Dermis microvascular lymphatic vessel endothelial cell (primary cell): ENCODE results near the gene ZNF778. TPM values are rescaled to one million over a fixed set of nuclear protein-coding genes. Genes with fewer than 3 reads are reported as not detected.
"Not testable (repeated sequence)": the region's sequence is repeated elsewhere in the genome, so short reads cannot be mapped to it uniquely, and the experiment has no call there.

Source experiments
- DNase-seq, 2 donors: peaks; one replicate each; pipeline versions ENCODE4 v3.0.0 to v3.0.0-alpha.2; 2010; ENCODE audit warnings: low read depth in 2 of 2
- total RNA-seq: library from RNA; depleted of rRNA; stranded (reverse); fragments of >200 nt; gene quantifications from 2 replicates; pipeline ENCODE4 v1.2.1, GENCODE V29; 2014

Gene ZNF778
- total RNA-seq, 1 donor from 2014 or later = 8.1 TPM

DNA sequence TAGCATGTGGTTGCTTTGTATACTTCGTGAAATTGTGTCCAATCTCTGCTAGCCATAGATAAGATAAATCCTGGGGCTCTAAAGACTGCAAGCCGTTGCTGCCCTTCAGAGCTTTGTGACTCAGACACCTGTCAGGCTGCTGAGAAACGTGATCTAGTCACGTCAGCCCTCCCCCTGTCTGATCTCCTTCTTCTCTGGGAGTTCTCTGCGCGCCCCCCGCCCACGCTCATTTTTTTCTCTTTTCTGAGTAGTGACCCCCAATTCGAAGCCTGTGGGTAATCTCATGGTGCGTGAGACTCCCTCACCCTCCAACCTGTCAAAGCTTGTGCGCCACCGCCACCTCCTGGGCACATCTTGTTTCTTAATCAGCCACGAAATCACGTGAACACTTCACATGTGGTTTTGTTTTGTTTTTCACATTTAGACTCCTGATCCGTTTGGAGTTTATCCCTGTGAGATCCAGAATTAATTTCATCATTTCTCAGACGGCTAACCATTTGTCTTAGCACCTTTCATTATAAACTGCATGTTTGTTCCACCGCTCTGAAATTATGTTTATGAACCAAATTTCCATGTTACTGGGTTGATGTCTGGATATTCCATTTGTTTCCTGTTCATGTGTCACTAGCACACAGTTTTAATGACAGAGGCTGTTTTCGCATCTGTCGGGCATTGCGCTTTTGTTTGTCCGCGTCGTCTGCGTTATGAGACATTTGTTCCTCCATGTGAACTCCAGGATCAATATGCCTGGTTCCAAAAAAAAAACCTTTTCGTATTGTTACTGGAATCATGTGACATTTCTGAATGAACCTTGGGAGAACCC is 977 bp upstream of the ZNF778 start:
- peak; percentile 68 to 86 for DNase-seq

DNA sequence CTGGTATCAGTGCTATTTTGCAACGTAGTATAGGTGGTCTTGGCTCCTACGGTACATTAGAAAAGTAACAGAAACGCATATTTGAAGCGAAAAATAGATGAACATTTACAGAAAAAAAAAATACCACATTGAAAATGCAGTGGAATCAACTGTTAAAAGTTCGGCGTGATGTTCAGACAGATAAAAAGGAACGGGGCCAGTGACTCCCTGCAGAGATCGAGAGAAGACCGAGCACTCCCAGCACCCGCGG is 440 bp upstream of the ZNF778 start:
- DNase-seq = no peak

DNA sequence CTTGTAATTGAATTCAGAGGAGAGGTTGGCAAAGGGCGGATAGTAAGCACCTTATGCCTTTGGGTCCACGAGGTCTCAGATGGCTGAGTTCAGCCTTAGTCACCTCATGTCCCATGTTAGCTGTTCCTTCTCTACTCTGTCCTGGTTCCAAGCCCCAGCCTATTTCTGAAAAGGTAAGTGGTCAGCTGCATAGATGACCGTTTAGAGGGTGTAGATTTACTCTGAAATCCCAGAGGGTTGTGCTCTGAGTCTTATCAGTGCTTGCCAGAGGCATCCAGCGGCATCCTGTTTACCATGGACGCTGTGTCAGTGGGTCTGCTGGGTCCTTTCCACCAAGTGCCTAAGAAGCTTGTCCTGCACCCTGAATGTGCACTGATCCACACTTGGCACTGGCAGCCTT is 1.9 kb downstream of the ZNF778 start:
- DNase-seq = peak in 1 of 2 donors; percentile 11

DNA sequence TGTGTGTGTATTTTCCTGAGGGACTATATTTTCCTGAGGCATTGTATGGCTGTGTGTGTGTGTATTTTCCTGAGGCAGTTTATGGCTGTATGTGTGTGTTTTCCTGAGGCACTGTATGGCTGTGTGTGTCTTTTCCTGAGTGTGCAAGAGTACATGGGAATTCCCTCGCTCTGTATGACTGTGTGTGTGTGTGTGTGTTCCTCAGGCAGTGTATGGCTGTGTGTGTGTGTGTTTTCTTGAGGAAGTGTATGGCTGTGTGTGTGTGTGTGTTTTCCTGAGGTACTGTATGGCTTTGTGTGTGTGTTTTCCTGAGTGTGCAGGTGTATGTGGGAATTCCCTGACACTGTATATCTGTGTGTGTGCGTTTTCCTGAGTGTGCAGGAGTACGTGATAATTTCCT is 4.1 kb downstream of the ZNF778 start:
- DNase-seq = no peak

DNA sequence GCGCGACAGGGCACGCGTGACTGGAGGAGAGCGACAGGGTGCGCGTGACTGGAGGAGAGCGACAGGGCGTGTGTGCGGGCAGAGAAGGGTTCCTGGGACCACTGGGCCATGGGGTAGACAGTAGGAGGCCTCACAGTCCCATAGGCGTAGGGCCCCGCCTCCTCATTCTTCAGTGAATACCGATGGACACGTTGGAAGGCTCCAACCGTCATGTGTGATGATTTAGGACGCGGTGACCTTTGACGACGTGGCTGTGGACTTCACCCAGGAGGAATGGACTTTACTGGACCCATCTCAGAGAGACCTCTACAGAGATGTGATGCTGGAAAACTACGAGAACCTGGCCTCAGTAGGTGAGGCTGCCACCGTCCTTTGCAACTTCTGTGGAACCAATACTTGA is 5.4 kb downstream of the ZNF778 start:
- no peak for DNase-seq

DNA sequence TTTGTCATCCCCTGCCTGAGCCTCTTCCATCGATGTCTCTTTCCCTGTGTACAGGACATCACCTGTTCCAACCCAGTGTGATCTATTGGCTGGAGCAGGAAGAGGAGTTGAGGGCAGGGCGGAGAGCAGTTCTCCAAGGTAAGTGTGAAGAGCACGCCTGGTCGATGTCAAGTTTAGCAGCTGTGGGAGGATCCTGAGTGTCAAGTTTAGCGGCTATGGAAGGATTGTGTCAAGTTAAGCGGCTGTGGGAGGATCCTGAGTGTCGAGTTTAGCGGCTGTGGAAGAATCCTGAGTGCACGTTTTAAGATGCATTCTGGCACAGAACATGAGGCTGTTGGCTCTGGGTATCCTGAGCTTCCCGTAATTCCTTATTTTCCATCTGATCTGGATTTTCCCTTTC is 7.2 kb downstream of the ZNF778 start:
- DNase-seq = no peak

DNA sequence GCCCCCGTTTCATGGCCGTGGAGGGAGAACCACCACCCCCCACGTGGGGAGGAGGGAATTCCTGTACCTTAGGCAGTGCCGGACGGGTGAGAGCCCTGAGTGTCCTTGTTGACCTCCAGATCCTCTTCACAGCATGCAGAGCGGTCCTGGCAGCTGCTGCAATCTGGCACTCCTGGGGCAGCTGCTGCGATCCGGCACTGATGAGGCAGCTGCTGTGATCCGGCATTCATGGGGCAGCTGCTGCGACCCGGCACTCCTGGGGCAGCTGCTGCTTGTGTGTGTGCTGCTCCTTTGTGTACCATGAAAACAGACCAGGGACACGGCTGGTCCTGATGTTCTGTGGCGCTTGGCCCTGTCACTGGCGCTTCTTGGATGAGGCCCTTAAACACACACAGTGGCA is 12.8 kb downstream of the ZNF778 start:
- no peak for DNase-seq

DNA sequence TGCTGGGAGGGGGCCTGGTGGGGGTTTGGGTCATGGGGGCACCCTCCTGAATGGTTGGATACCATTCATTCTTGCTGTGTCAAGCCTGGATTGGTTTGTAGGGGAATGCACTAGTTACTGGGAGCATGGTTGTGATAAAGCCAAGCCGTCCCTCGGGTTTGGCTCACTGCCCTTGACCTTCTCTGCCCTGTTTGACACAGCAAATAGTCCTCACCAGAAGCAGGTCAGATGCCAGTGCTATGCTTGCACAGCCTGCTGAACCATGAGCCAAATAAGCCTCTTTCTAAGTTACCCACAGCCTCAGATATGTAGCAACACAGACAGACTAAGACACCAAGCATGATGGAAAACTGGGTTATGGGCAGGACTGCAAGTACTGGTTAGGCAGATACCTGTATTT is 14.6 kb downstream of the ZNF778 start:
- no peak for DNase-seq

DNA sequence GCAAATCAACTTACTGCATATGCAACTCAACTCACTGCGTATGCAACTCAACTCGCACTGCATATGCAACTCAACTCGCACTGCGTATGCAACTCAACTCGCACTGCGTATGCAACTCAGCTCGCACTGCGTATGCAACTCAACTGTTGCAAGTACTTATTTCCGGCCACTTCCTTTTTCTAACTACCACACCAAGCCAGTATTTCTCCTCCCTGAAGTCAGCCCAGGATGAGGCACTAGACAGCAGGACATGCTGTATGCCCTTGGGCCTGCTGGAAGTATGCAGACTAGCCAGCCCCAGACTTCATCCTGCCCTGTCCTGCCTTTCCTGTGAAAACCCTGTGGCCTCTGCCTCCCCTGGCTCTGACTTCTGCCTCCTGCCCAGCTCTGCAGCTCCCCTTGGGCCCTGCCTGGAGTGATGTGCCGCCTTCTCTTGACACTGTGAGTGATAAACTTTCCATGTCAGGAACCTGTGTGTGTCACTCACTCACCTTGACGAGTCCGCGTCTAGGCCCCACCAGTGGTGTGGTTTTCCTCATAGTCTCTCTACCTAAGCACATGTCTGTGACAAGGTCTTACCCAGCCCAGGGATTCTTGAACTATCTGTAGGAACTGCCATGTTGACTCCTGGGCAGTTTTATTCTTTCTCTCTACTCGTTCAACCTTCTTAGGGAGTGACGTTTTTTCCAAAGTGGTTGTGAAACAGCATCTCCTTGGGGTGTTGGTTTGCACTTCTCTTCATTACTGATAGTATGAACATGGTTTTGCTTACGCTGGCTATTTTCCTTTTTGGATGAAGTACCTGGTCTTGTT is 16.4 kb downstream of the ZNF778 start:
- DNase-seq = no peak

DNA sequence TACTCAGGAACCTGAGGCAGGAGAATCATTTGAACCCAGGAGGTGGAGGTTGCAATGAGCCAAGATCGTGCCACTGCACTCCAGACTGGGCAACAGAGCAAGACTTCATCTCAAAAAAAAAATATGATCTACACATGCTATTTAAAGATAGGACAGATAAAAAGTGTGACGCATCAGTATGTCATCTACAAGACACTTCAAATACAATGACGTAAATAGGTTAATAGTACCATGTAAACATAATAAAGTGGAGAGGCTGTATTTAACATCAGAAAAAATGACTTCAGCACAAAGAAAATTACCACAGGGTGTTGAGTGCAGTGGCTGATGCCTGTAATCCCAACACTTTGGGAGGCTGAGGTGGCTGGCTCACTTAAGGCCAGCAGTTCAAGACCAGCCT is 20.2 kb downstream of the ZNF778 start:
- DNase-seq = no peak

DNA sequence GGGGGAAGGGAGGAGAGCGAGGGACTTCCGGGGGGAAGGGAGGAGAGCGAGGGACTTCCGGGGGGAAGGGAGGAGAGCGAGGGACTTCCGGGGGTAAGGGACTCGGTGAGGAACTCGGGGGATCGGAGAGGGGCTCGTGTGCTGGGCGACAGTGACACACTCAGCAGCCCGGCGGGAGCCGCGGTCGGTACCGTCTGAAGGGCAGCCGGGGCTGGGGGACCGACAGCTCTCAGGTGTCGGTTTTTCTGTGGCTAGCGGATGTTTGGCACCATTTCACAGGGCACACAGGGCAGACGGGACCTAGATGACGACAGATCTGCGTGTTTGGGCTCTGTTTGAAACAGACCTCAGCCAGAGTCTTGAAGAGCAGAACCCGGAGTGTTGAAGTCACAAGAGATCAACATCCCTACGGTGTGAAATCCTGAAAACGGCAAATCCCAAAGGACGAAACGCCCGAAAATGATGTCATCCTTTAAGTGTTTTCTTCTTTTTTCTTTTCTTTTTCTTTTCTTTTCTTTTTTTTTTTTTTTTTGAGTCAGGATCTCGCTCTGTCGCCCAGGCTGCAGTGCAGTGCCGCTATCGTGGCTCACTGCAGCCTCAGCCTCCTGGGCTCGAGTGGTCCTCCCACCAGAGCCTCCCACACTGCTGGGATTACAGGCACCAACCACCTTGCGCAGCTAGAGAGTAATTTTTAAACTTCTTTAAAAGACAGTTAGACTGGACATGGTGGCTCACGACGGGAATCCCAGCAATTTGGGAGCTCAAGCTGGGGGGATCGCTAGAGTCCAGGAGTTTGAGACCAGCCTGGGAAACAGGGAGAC is 23.9 kb downstream of the ZNF778 start:
- DNase-seq = peak in 1 of 2 donors; percentile 45

DNA sequence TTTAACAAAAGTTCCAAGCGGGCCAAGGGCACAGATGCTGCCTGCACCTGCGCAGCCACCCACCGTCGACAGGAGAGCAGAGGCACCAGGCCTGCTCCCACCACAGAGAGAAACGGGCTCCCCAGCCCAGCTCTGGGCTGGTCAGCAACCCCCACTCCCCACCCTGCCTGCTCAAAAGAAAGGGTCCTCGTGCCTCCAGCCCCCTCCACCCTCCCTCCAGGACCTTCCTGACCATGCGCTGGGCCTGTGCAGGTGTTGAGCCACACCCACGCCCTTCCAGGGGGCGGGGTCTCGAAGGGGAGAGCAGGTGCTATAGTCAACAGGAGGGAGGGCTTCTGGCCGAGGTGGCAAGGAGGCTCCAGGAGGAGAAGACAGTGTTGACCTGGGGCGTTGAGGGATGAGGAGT is 25.3 kb downstream of the ZNF778 start:
- DNase-seq = no peak

DNA sequence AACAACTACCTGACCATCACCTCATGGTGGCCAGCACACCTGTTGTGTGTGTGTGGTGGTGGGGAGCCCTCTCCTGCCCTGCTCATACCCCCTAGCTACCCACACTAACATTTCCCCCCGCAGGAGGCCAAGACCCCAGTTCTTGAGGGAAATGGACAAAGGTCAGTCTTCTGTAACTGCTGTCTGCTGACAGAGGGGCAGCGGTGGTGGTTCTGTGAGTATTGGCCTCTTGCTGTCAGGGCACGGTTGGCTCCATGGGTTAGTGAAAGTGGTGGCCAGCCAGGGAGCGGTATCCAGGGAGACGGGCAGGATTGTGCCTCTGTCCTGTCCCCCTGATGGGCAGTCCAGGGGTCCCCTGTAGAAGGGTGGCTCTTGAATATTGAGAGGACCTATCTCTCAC is 26.2 kb downstream of the ZNF778 start:
- no peak for DNase-seq

DNA sequence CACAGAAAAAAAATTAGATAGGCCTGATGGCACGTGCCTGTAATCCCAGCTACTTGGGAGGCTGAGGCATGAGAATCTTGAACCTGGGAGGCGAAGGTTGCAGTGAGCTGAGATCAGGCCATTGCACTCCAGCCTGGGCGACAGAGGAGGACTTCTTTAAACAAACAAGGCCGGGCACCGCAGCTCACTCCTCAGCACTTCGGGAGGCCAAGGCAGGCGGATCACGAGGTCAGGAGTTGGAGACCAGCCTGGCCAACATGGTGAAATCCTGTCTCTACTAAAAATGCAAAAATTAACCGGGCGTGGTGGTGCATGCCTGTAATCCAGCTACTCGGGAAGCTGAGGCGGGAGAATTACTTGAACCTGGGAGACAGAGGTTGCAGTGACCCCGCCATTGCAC is 26.8 kb downstream of the ZNF778 start:
- not testable (repeated sequence) for DNase-seq

DNA sequence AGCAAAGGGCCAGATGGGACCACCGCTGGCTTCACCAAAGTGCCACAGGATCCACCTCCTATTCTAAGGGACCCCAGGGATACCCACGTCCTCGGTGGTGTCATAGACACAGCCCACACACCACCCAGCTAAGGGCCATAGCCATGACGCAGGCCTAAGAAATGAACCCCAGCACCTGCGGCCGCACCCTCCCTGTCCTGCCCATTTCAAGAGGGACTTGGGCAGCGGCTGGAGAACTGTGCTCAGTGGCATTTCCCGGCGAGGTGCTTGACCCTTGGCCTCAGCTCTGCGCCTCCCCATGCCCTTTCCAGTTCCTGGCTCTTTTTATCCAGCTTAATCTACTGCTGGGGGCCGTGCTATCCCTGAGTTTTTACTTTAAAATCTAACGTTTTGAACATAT is 27.3 kb downstream of the ZNF778 start:
- no peak for DNase-seq

DNA sequence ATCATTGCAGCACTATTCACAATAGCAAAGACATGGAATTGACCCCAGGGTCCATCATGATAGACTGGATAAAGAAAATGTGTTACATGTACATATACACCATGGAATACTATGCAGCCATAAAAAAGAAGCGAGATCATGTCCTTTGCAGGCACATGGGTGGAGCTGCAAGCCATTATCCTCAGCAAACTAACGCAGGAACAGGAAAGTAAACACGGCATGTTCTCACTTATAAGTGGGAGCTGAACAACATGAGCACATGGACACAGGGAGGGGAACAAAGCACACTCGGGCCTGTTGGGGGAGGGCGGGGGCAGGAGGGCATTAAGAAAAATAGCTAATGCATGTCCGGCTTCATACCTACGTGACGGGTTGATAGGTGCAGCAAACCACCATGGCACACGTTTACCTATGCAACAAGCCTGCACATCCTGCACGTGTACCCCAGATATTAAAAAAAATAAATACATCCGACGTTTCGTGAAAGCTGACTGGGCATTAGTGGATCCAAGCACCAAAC is 28.9 kb downstream of the ZNF778 start:
- no peak for DNase-seq

DNA sequence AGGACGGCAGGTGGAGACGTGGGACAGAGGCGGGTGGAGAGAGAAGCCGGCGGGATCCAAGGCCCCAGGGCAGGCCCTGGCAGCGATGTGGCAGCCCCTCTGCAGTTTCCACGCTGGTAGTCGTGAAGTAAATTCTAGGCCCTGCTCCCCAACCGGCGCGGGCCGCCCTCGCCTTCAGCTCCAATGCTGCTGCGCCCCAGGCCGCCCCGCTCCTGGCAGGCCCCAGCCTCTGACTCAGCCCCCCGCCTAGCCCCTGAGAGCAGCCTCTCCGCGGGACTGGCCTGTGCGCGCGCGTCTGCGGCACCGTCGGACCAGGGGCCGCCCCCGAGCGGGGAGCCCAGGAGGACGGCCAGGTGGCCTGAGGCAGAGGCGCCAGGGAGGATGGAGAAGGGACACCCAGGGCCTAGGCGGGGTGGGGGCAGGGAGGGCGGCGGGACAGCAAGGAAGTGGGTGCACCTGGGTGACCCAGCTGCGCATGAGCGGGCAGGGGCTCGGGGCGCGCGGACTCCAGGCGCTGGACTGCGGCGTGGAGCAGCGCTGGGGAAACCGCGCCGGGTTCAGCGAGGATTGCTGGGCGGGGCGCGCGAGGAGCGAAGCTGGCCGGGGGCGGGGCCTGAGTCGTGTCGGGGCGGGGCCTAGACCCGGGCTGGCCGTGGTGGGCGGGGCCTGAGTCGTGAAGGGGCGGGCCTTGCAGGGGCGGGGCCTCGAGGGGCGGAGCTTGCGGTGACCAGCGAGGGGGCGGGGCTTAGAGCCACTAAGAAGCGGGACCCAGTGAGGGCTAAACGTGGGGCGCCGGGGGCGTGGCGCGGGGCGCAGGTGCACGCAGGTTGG is 29.6 kb downstream of the ZNF778 start:
- peak; percentile 33 to 82 for DNase-seq

DNA sequence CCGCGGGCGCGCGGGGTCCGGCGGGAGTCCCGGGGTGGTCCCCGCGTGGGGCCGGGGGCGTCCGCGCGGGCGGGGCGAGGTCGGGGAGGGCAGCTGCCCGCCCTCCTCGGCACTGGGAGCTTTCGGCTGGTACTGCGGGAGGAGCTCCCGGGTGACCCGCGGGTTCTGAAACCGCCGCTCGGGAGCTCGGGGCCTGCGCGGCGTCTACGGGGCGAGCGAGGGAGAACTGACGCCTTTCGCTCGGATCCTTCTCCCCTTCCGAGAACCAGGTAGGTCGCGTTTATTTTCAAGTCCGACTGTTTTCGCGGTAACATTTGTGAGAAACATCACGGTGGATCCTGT is 30.2 kb downstream of the ZNF778 start:
- not testable (repeated sequence) for DNase-seq

DNA sequence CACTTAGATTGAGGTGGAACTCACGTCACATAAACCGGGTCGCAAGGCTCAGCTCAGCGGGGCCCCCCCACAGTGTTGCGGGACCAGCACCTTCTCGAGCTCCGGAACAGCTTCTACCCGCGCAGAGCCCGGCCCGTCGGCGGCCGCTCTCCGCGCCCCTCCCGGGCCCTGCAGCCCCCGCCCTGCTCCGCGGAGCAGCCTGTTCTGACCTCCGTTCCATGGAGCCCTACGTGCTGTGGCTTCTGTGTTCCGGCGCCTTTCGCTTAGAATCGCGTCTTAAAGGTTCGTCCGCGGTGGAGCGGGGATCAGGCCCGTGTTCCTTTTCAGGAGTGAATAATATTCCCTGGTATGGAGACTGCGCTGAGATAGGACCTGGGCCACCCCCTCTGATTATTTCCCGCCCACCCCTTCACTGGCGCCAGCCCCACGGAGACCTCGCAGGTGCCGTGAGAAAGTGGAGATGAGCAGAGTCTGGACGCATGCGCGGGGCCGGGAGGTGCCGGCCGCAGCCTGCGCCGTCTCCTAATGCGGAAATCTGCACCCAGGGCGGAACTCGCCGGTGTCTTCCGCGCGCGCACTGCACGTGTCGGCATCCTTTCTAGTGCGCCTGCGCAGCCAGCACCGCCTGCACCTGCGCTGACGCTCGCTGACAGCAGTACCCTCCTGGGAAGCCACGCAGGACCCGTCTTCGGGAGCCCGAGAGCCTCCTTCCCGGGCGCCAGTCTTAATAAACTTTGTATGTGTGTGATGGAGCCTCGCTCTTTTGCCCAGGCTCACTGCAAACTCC is 30.9 kb downstream of the ZNF778 start:
- DNase-seq = no peak

DNA sequence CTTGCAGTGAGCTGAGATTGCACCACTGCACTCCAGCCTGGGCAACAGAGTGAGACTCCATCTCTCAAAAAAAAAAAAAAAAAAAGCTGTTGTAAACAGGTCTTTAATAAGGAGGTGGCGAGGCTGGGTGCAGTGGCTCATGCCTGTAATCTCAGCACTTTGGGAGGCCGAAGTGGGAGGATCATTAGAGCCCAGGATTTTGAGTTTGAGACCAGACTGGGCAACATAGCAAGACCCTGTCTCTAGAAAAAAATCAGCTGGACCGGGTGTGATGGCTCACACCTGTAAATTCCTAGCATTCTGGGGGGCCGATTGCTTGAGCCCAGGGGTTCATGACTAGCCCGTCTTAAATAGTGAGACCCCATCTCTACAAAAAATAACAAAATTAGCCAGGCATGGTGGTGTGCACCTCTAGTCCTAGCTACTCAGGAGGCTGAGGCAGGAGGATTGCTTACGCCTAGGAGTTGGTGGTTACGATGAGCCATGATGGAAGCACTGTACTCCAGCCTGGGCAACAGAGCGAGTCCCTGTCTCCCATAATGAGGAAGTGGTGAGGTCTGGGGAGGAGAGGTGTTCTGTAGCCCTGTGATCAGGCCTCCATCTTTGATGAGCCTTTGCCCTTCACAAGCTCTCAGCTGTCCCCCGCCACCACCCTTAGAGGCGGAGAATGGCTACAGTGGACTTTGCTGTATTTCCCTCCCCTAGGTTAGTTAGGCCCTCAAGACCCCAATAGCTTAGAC is 36.2 kb downstream of the ZNF778 start:
- DNase-seq = no peak
